ENCODE results near the gene TMEM88.

GRCh38 chr17:7822126-7822525 lies 32.7 kb upstream of the TMEM88 start:
- TF ChIP-seq EZH2 (IDR thresholded peaks at IDR 0.05; ENCODE audit: insufficient read depth, poor library complexity, severe bottlenecking) = no peak
- TF ChIP-seq EZH2phosphoT487 (IDR thresholded peaks at IDR 0.05; ENCODE audit: insufficient read depth, low read depth) = no peak
